Neuronal stem cell (in vitro differentiated cells): Measurements from ENCODE around the gene CARS2.

Experiments used
- DNase-seq: peaks from one replicate; pipeline ENCODE4 v3.0.0-alpha.2; 2013; ENCODE audit warnings: low spot score
- H2AFZ ChIP-seq: one replicate; pipeline ENCODE4 v1.6.1; 2013; ENCODE audit warnings: mild to moderate bottlenecking, low read length, inconsistent platforms
- H2AK5ac ChIP-seq: 2 replicates; pipeline ENCODE4 v1.6.1; 2013; ENCODE audit warnings: low read depth, mild to moderate bottlenecking, inconsistent platforms, low read length, moderate library complexity, mixed read lengths
- H2BK120ac ChIP-seq: 2 replicates; pipeline ENCODE4 v1.6.1; 2013; ENCODE audit warnings: low read depth, mild to moderate bottlenecking, inconsistent platforms, low read length, moderate library complexity, mixed read lengths
- H2BK12ac ChIP-seq: one replicate; pipeline ENCODE4 v1.6.1; 2013; ENCODE audit warnings: low read length, inconsistent platforms
- H2BK15ac ChIP-seq: 2 replicates; pipeline ENCODE4 v1.6.1; 2013; ENCODE audit warnings: mild to moderate bottlenecking, low read length, inconsistent platforms, mixed read lengths
- H2BK5ac ChIP-seq: one replicate; pipeline ENCODE4 v1.6.1; 2013; ENCODE audit warnings: inconsistent platforms, mild to moderate bottlenecking, low read length, moderate library complexity
- H3K14ac ChIP-seq: one replicate; pipeline ENCODE4 v1.6.1; 2013; ENCODE audit warnings: low read length, inconsistent platforms
- H3K18ac ChIP-seq: 2 replicates; pipeline ENCODE4 v1.6.1; 2013; ENCODE audit warnings: low read length, inconsistent platforms
- H3K23ac ChIP-seq: 2 replicates; pipeline ENCODE4 v1.6.1; 2013; ENCODE audit warnings: low read depth, mild to moderate bottlenecking, mixed read lengths, low read length, inconsistent platforms; ENCODE audit not compliant: poor library complexity
- H3K27ac ChIP-seq: replicated peaks from 3 replicates; pipeline ENCODE4 v1.5.1; 2013; ENCODE audit warnings: low read length, inconsistent platforms
- H3K27me3 ChIP-seq, 3 experiments: 2 replicates each; pipeline ENCODE4 v1.6.1; 2013; ENCODE audit warnings: low read length in 3 of 3, mild to moderate bottlenecking in 2 of 3, inconsistent platforms in 1 of 3, low read depth in 1 of 3, mixed read lengths in 1 of 3, moderate library complexity in 1 of 3; ENCODE audit not compliant: control insufficient read depth in 3 of 3, insufficient read depth in 3 of 3
- H3K36me3 ChIP-seq, 2 donors: replicated peaks in 1 of 2; 2 replicates each; pipeline ENCODE4 v1.6.1; 2013; ENCODE audit warnings: low read length in 2 of 2; ENCODE audit not compliant: control insufficient read depth in 2 of 2, insufficient read depth in 2 of 2
- H3K4ac ChIP-seq: 2 replicates; pipeline ENCODE4 v1.6.1; 2013; ENCODE audit warnings: inconsistent platforms, mild to moderate bottlenecking, low read length, moderate library complexity
- H3K4me1 ChIP-seq, 2 donors: 1 replicate in 1 of 2; 2 replicates in 1 of 2; pipeline ENCODE4 v1.6.1; 2013; ENCODE audit warnings: low read length in 2 of 2, low read depth in 1 of 2; ENCODE audit not compliant: control insufficient read depth in 2 of 2, insufficient read depth in 1 of 2
- H3K4me2 ChIP-seq: one replicate; pipeline ENCODE4 v1.6.1; 2013; ENCODE audit warnings: mild to moderate bottlenecking, low read length, inconsistent platforms; ENCODE audit not compliant: insufficient read depth, poor library complexity, severe bottlenecking
- H3K4me3 ChIP-seq, 2 donors: 2 replicates each; pipeline ENCODE4 v1.5.1; 2013; ENCODE audit warnings: low read length in 2 of 2, mild to moderate bottlenecking in 2 of 2, inconsistent platforms in 1 of 2, moderate library complexity in 1 of 2
- H3K79me1 ChIP-seq: one replicate; pipeline ENCODE4 v1.6.1; 2013; ENCODE audit warnings: low read depth, mild to moderate bottlenecking, inconsistent platforms, low read length, moderate library complexity
- H3K9ac ChIP-seq: one replicate; pipeline ENCODE4 v1.6.1; 2013; ENCODE audit warnings: mild to moderate bottlenecking, low read depth, low read length, inconsistent platforms; ENCODE audit not compliant: poor library complexity
- H3K9me3 ChIP-seq, 2 donors: replicated peaks in 1 of 2; 2 replicates each; pipeline versions ENCODE3 to v1.6.1; 2013; ENCODE audit warnings: low read length in 2 of 2, mild to moderate bottlenecking in 2 of 2, inconsistent platforms in 1 of 2, low read depth in 1 of 2, mixed read lengths in 1 of 2, moderate library complexity in 1 of 2; ENCODE audit not compliant: control insufficient read depth in 2 of 2, insufficient read depth in 1 of 2
- H4K8ac ChIP-seq: one replicate; pipeline ENCODE4 v1.6.1; 2013; ENCODE audit warnings: low read depth, mild to moderate bottlenecking, inconsistent platforms, low read length, moderate library complexity
- H4K91ac ChIP-seq: one replicate; pipeline ENCODE4 v1.6.1; 2013; ENCODE audit warnings: low read length, low read depth, mild to moderate bottlenecking, inconsistent platforms; ENCODE audit not compliant: poor library complexity
- WGBS, 2 donors: extraction: QIAGEN DNeasy Blood & Tissue Kit; methylation state at CpG; one replicate each; pipeline ENCODE4 v1.1.7; 2013; ENCODE audit warnings: missing lambda C conversion rate in 2 of 2, mixed read lengths in 1 of 2; ENCODE audit not compliant: insufficient read length in 2 of 2, insufficient replicate concordance in 1 of 2; ENCODE audit errors: extremely low coverage in 2 of 2; 5-methylcytosine and 5-hydroxymethylcytosine counted together

Gene CARS2

DNA sequence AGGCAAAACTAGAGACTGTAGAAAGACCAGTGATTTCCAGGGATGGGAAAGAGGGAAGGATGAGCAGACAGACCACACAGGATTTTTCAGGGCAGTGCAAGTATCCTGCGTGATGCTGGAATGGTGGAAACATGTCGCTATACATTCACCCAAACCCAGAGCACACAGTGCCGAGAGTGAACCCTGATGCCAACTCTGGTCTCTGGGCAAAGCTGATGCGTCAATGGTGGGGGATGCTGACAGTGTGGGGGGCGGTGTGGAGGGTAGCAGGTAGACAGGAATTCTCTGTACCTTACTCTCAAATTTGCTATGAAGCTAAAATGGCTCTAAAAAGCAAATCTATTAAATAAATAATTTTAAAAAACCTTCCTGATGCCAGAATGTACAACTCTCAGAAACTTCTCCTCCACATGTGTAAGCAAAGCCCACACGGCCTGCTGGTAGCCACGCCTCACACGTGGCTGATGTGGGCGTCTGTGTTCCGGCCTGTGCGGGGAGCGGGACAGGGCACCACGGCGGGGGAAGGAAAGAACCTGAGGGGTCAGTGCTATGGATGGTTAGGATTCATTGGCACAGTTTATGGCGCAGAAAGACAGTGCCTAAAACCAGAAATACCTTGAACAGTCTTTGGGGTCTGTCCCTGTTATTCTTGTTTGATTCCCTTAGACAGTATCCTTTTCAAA, 23.9 kb downstream of the CARS2 start:
- no peak for DNase-seq
- H3K36me3 ChIP-seq: peaks cover 34 to 92% of the 10 kb centered on the region in 2 donors
- no peak overlapping the region for H3K14ac ChIP-seq
- H3K9ac ChIP-seq: no peak overlapping the region
- no peak overlapping the region for H3K4me2 ChIP-seq
- H4K8ac ChIP-seq: no peak overlapping the region
- peaks cover 5% of the 10 kb centered on the region for H3K79me1 ChIP-seq
- no peak overlapping the region for H2AFZ ChIP-seq
- no peak overlapping the region for H2BK15ac ChIP-seq
- H2AK5ac ChIP-seq: no peak overlapping the region
- no CpG with 5 or more reads among the region's 15 CpGs for WGBS, 2 donors
- no peaks in the 10 kb centered on the region for H3K27me3 ChIP-seq
- H2BK5ac ChIP-seq: no peak overlapping the region
- H3K4me1 ChIP-seq: no peaks in the 10 kb centered on the region
- H3K4me3 ChIP-seq: peak overlapping the region in 1 of 2 donors; percentile 6
- H2BK120ac ChIP-seq: no peak overlapping the region
- no peak overlapping the region for H3K18ac ChIP-seq
- H3K4ac ChIP-seq: no peak overlapping the region
- no peak overlapping the region for H4K91ac ChIP-seq
- no peak overlapping the region for H2BK12ac ChIP-seq
- H3K23ac ChIP-seq: no peak overlapping the region
- H3K27ac ChIP-seq: no peak overlapping the region
- no peaks in the 10 kb centered on the region for H3K9me3 ChIP-seq

DNA sequence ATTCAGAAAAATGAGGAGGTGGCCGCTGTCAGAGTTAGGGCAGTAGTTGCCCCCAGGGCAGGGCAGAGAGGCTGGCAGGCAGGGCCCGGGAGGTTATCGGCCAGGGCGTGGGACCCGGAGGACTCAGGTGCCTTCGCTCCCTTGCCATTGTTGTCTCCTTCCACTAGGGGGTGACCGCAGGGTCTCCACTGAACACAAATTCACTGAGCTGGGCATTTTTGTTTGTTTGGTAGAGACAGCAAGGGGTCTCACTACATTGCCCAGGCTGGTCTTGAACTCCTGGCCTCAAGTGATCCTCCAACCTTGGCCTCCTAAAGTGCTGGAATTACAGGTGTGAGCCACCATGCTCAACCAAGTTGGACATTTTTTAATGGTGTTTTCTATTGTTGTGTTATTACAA, 25.1 kb downstream of the CARS2 start:
- no peak overlapping the region for H4K8ac ChIP-seq
- H2AFZ ChIP-seq: no peak overlapping the region
- H3K18ac ChIP-seq: no peak overlapping the region
- H3K36me3 ChIP-seq: peaks cover 43 to 92% of the 10 kb centered on the region in 2 donors
- no peak overlapping the region for H4K91ac ChIP-seq
- no peak overlapping the region for H3K4ac ChIP-seq
- no peaks in the 10 kb centered on the region for H3K9me3 ChIP-seq
- no peak overlapping the region for H3K14ac ChIP-seq
- H2AK5ac ChIP-seq: no peak overlapping the region
- no peak overlapping the region for H2BK5ac ChIP-seq
- H2BK120ac ChIP-seq: no peak overlapping the region
- peaks cover 8% of the 10 kb centered on the region for H3K79me1 ChIP-seq
- no peaks in the 10 kb centered on the region for H3K4me1 ChIP-seq
- H3K9ac ChIP-seq: no peak overlapping the region
- H3K23ac ChIP-seq: no peak overlapping the region
- H2BK15ac ChIP-seq: no peak overlapping the region
- WGBS, 2 donors: no CpG with 5 or more reads among the region's 7 CpGs
- no peak overlapping the region for H3K27ac ChIP-seq
- H3K27me3 ChIP-seq: no peaks in the 10 kb centered on the region
- H3K4me3 ChIP-seq: no peak overlapping the region
- DNase-seq: no peak
- H2BK12ac ChIP-seq: no peak overlapping the region
- no peak overlapping the region for H3K4me2 ChIP-seq

DNA sequence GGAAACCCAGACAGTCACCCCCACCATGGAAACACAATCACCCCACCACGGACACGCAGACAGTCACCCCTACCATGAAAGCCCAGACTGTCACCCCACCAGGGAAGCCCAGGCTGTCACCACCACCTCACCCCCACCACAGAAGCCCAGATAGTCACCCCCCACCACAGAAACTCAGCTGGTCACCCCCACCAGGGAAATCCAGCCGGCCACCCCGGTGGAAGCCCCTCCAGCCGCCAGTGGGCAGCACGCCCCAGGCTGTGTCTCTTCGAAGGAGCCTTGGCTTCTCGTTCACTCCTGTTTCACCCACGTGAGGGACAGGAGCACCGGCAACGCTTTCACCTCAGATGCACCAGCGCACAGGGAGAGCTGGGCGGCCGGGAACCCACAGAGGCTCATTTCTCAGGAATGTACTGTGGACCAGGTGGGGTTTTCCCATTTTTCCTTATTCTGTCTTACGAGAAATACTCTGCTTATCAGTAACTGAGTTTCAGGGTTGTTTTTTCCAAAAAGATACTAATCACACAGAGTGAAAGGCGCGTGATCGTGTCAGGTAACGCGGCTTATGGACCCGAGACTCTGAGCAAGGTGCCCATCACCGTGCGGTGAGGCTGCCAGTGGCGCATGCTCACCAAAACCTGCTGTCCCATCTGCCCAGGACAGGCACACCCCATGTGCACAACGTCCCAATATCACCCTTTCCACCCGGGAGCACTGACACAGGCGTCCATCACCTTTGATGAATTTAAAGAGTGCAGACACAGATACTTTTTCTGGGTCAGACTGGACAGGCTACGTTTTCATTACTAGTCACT, 28.0 kb downstream of the CARS2 start:
- Histone ChIP-seq H3K4me2 (no peak overlapping the region), H3K4ac (no peak overlapping the region), H2AK5ac (no peak overlapping the region), H2BK120ac (no peak overlapping the region), H3K4me1 (no peaks in the 10 kb centered on the region), H3K9ac (no peak overlapping the region), H3K18ac (no peak overlapping the region), H3K79me1 (peaks cover 8% of the 10 kb centered on the region), H3K9me3 (peaks cover 0 to 1% of the 10 kb centered on the region in 2 donors), H2BK5ac (no peak overlapping the region), H3K23ac (no peak overlapping the region), H3K27me3 (no peaks in the 10 kb centered on the region), H3K36me3 (peaks cover 33 to 69% of the 10 kb centered on the region in 2 donors), H3K14ac (no peak overlapping the region), H2AFZ (no peak overlapping the region), H2BK15ac (no peak overlapping the region), H2BK12ac (no peak overlapping the region), H3K4me3 (no peak overlapping the region), H3K27ac (no peak overlapping the region), H4K91ac (no peak overlapping the region), H4K8ac (no peak overlapping the region)
- no peak for DNase-seq
- WGBS, 2 donors: no CpG with 5 or more reads among the region's 28 CpGs
